Suprapubic skin (tissue), 4 donors: Measurements from ENCODE around the gene SYNJ2. TPM values are rescaled to one million over a fixed set of nuclear protein-coding genes. Genes with fewer than 3 reads are reported as not detected.

Experiments used
- DNase-seq, 2 donors: peaks; one replicate each; pipeline ENCODE4 v3.0.0-alpha.2; 2019; ENCODE audit warnings: low spot score in 2 of 2
- H3K27ac ChIP-seq: fragments of 200-600 bp; sonication (generic); one replicate; pipeline ENCODE4 v1.5.1; 2019
- H3K27me3 ChIP-seq: fragments of 200-600 bp; sonication (generic); one replicate; pipeline ENCODE4 v1.5.1; 2019
- H3K36me3 ChIP-seq: fragments of 200-600 bp; sonication (generic); one replicate; pipeline ENCODE4 v1.5.1; 2019
- H3K4me1 ChIP-seq: fragments of 200-600 bp; sonication (generic); one replicate; pipeline ENCODE4 v1.5.1; 2019
- H3K4me3 ChIP-seq: fragments of 200-600 bp; sonication (generic); one replicate; pipeline ENCODE4 v1.5.1; 2019; ENCODE audit warnings: mild to moderate bottlenecking
- H3K9me3 ChIP-seq: fragments of 200-600 bp; sonication (generic); one replicate; pipeline ENCODE4 v1.5.1; 2019
- EP300 ChIP-seq: sonication (generic); formaldehyde crosslinking; IDR thresholded peaks from one replicate; pipeline ENCODE4 v1.6.1; 2017; ENCODE audit warnings: antibody characterized with exemption
- POLR2A ChIP-seq, 2 donors: fragments of 450-650 bp; IDR thresholded peaks; one replicate each; pipeline ENCODE4 v1.6.1; 2017; ENCODE audit warnings: antibody characterized with exemption in 2 of 2, mild to moderate bottlenecking in 2 of 2, moderate library complexity in 2 of 2
- POLR2AphosphoS5 ChIP-seq, 3 donors: sonication (generic); formaldehyde crosslinking; IDR thresholded peaks; one replicate each; pipeline ENCODE4 v1.6.1; 2017; ENCODE audit warnings: antibody characterized with exemption in 3 of 3
- WGBS: methylation state at CpG from one replicate; pipeline ENCODE4 v1.1.5; 2018; 5-methylcytosine and 5-hydroxymethylcytosine counted together
- total RNA-seq, 4 donors: library from RNA; depleted of rRNA; stranded (reverse); fragments of >200 nt; gene quantifications; one replicate each; pipeline ENCODE4 v1.1.0, GENCODE V29; 2016
- TF ChIP-seq, protein P1 (sequence below), 2 donors: fragments of 200-600 bp in 1 of 2; fragments of 450-650 bp in 1 of 2; sonication (generic) in 1 of 2; IDR thresholded peaks; one replicate each; pipeline ENCODE4 v1.5.1; 2016 to 2019; ENCODE audit warnings: antibody characterized with exemption in 2 of 2, mild to moderate bottlenecking in 1 of 2, moderate library complexity in 1 of 2

Gene SYNJ2
- total RNA-seq, 4 donors from 2014 or later = 4.3 to 10.7 (median 6.8) TPM

DNA sequence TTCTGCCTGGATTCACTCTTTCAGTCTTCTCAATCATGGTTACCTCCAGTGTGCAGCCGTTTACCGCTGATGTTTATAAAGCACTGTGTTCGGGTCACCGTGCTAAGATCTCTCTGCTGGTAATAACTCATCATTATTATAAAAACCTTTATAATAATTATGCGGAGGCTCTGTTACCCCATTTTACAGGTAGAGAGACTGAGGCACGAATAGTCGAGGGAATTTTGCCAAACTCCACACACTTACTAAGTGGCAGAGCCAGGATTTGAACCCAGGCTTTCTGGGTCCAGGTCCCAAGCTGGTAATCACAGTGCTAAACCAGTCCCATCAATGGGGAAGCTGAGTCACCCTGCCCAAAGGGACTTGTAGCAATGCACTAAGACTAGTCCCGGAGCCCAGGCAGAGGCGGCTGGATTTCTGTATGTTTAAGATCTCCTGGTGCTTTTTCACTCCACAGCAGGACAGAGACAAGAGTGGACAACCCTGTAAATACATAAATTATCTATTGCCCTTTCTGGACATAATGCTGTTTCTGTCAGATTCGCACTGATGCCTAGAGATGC, 48.1 kb downstream of the SYNJ2 start:
- H3K4me3 ChIP-seq = no peak overlapping the region
- no peak overlapping the region for H3K27ac ChIP-seq
- 96% methylated on average over 10 of the region's 10 CpGs for WGBS
- TF ChIP-seq, protein P1, sequence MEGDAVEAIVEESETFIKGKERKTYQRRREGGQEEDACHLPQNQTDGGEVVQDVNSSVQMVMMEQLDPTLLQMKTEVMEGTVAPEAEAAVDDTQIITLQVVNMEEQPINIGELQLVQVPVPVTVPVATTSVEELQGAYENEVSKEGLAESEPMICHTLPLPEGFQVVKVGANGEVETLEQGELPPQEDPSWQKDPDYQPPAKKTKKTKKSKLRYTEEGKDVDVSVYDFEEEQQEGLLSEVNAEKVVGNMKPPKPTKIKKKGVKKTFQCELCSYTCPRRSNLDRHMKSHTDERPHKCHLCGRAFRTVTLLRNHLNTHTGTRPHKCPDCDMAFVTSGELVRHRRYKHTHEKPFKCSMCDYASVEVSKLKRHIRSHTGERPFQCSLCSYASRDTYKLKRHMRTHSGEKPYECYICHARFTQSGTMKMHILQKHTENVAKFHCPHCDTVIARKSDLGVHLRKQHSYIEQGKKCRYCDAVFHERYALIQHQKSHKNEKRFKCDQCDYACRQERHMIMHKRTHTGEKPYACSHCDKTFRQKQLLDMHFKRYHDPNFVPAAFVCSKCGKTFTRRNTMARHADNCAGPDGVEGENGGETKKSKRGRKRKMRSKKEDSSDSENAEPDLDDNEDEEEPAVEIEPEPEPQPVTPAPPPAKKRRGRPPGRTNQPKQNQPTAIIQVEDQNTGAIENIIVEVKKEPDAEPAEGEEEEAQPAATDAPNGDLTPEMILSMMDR (IDR thresholded peaks at IDR 0.05) = no peak
- TF ChIP-seq POLR2AphosphoS5 (IDR thresholded peaks at IDR 0.05) (no peak), POLR2A (IDR thresholded peaks at IDR 0.05) (no peak), EP300 (no peak)
- DNase-seq = peak in 1 of 2 donors; percentile 56
- no peaks in the 10 kb centered on the region for H3K27me3 ChIP-seq
- no peaks in the 10 kb centered on the region for H3K36me3 ChIP-seq
- H3K9me3 ChIP-seq = no peaks in the 10 kb centered on the region
- H3K4me1 ChIP-seq = peaks cover 57% of the 10 kb centered on the region

DNA sequence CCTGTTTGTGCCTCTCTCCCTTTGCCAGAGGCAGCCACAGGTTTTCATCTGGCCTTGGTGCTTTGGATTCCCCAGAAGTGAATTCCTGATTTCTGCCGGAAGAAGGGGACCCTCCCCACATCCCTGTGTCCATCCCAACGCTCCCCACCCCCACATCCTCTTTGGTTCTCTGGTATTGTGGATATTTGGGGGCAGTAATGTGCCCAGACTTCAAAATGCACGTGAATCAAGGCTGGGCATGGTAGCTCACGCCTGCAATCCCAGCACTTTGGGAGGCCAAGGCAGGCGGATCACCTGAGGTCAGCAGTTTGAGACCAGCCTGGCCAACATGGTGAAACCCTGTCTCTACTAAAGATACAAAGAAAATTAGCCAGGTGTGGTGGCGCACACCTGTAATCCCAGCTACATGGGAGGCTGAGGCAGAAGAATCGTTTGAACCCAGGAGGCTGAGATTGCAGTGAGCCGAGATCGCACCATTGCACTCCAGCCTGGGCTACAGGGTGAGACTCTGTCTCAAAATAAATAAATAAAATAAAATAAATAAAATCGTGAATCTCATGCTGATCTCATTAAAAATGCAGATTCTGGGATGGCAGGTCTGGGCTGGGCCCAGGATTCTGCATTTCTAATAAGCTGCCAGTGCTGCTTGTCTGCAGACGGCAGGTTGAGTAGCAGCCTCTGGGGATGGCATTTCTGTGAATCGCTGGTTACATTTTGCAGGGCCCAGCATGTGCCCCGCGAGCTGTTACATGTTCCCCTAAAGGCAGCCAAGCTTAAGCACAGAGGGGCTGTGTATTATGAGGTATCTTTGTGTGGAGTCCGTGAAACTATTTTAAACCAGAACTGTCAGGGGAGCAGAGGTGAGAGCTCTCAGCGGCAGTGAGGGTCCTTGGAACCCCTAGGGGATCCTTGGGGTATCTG, 49.0 kb downstream of the SYNJ2 start:
- 76% methylated on average over 16 of the region's 16 CpGs for WGBS
- Histone ChIP-seq H3K4me1 (peaks cover 57% of the 10 kb centered on the region), H3K27ac (peak overlapping the region; percentile 74), H3K4me3 (no peak overlapping the region), H3K36me3 (no peaks in the 10 kb centered on the region), H3K27me3 (no peaks in the 10 kb centered on the region), H3K9me3 (no peaks in the 10 kb centered on the region)
- TF ChIP-seq, protein P1 (IDR thresholded peaks at IDR 0.05) = no peak
- no peak for TF ChIP-seq POLR2A (IDR thresholded peaks at IDR 0.05)
- no peak for TF ChIP-seq EP300
- no peak for TF ChIP-seq POLR2AphosphoS5 (IDR thresholded peaks at IDR 0.05)
- DNase-seq = peak in 1 of 2 donors; percentile 47

DNA sequence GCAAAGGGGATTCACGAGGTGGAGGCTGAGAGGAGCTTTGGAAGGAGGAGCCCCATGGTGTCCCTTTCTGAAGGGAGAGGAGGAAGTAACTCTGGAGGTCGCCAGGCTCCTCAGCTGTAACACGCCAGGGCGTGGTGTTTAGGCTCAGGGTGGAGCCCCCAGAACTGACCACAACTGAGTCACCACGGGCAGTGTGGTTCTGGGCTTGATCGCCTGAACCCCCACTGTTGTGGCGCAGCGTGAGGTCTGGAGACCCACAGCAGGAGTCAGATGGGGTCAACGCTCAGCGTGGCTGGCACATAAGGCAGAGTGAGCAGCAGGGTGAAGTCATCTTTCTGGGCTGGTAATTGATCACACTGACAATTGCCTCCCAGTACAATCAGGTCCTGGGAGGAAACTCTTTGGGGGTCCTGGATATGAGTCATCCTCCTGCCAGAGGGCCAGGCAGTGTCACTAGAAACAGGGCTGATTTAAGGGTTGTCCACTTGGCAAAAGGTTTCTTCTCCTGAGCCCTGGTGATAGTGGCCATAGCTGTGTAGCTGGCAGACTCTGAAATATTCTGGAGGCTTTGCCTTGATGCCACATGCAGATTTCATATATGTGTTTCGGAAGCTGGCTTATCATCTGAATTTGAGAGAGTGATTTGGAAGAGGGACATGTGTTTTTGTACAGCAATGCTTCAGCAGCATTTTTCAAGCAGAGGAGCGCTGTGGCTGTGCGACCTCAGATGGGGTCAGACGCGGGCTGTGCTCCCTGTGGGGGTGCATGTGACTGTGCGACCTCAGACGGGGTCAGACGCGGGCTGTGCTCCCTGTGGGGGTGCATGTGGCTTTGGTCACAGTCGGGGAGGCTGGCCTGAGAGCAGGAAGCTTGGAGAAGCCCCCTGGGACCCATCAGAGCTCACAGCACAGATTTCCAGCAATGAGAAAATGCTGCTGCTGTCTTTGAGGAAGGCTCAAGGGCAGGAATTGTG, 50.0 kb downstream of the SYNJ2 start:
- Histone ChIP-seq H3K27me3 (no peaks in the 10 kb centered on the region), H3K4me3 (no peak overlapping the region), H3K27ac (peak overlapping the region; percentile 74), H3K36me3 (no peaks in the 10 kb centered on the region), H3K9me3 (no peaks in the 10 kb centered on the region), H3K4me1 (peaks cover 48% of the 10 kb centered on the region)
- DNase-seq = peak in 1 of 2 donors; percentile 87
- TF ChIP-seq EP300 (no peak), POLR2AphosphoS5 (IDR thresholded peaks at IDR 0.05) (no peak), POLR2A (IDR thresholded peaks at IDR 0.05) (no peak)
- TF ChIP-seq, protein P1 (IDR thresholded peaks at IDR 0.05) = no peak
- 53% methylated on average over 19 of the region's 20 CpGs for WGBS

DNA sequence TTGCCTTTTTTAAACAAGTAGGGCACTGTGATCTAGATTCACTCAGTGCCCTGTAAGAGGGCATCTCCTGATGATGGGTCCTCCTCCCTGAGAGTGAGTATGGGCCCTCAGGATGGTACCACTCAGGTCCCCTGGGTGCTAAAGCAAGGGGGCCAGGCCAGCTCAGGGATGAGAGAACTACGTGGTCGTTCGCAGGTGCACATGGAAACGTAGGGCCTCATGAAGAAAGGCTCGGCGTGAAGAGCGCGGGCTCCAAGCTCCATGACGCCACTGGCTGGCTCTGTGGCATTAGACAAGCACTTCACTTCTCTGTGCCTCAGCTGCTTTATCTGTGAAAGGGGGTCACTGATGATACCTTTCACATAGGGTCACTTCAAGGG, 50.7 kb downstream of the SYNJ2 start:
- Histone ChIP-seq H3K36me3 (no peaks in the 10 kb centered on the region), H3K9me3 (no peaks in the 10 kb centered on the region), H3K27ac (peak overlapping the region; percentile 71), H3K4me1 (peaks cover 42% of the 10 kb centered on the region), H3K4me3 (no peak overlapping the region), H3K27me3 (no peaks in the 10 kb centered on the region)
- TF ChIP-seq POLR2A (IDR thresholded peaks at IDR 0.05) (no peak), POLR2AphosphoS5 (IDR thresholded peaks at IDR 0.05) (no peak), EP300 (no peak)
- TF ChIP-seq, protein P1 (IDR thresholded peaks at IDR 0.05) = no peak
- DNase-seq = peak in 1 of 2 donors; percentile 57
- WGBS = 92% methylated on average over 9 of the region's 9 CpGs
